HTERT RPE-1 (cell line): ENCODE results near the gene WDR20.
"Not testable (repeated sequence)": the region's sequence is repeated elsewhere in the genome, so short reads cannot be mapped to it uniquely, and the experiment has no call there.

Experiments
- in situ Hi-C: fragments of 300-500 bp; cut with MboI; formaldehyde crosslinking; loops from 4 replicates; pipeline ENCODE4 v1.14.3; 2020; ENCODE audit warnings: low sequenced_read_pairs

WDR20 gene

DNA sequence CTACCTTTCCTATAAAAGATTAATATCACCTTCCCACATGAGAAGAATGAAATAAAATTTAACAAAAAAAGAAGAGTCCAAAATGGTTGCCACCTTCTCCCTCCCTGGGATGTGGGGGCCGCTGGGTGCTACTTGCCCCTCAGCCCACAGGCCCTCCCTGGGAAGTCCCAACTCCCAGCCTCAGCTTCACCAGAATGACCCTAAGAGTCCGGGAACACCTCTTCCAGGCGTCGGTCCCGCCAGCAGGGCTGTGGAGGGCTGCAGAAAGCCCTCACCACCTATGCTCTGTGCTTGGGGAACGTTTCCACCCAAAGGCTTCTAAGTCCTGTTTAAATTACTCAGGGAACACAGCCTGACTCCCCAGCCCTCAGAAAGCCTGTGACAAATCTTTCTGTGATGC lies 93.4 kb downstream of the WDR20 start:
- in situ Hi-C loops = no loop called here

DNA sequence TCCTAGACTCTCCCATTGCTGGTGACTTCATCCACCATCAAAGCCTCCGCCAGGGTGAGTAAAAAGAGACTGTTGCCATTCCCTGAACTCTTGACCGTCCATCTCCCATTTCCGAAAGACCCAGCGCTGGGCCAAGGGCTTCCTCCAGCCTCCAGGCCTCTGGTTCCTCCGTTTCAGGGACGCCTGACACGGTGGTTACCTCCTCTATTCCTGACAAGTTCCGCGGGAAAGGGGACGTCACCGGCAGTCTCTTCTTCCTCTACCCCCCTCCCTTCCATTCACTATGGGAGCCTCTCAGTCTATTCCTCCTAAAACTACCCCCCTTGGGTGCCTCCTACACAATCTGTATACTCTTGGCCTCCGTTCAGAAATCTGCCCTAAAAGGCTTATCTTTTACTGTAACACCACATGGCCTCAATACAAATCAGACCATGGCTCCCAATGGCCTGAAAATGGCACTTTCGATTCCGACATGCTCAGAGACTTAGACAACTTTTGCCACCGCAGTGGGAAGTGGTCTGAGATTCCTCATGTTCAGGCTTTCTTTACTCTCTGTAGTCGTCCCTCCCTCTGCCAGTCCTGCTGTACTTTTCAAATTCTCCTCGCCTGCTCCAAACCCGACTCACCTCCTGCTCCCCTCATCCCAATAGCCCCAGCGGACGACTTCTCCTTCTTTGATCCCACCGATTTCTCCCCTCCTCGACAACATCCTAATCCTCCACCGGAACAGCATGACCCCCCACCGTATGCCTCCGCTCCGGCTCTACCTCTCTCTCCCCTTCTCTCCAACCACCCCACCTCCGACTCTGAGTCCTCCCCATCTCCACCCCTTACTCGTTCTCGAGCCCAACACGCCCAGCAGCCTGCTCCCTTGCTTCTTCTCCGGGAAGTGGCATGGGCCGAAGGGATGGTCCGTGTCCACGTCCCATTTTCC lies 94.9 kb downstream of the WDR20 start:
- in situ Hi-C loops = no loop called here

DNA sequence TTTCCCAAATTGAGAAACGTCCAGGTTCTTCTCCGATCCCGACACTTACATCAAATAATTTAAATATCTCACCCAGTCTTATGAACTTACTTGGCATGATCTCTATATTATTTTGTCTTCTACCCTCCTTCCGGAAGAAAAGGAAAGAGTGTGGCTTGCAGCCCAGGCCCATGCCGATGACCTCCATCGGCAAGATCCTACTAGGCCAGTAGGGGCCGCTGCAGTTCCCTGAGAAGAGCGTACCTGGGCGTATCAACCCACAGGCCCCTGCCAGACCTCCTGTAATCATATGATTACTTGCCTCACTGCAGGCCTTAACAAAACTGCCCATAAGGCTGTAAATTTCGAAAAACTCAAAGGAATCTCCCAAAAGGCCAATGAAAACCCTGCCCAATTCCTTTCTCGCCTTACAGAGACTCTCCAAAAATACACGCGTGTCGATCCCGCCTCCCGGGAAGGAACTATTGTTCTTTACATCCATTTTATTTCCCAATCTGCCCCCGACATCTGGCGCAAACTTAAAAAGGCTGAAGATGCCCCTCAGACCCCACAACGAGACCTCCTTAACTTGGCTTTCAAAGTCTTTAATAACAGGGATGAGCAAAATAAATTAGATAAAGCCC lies 95.7 kb downstream of the WDR20 start:
- in situ Hi-C loops = no loop called here

DNA sequence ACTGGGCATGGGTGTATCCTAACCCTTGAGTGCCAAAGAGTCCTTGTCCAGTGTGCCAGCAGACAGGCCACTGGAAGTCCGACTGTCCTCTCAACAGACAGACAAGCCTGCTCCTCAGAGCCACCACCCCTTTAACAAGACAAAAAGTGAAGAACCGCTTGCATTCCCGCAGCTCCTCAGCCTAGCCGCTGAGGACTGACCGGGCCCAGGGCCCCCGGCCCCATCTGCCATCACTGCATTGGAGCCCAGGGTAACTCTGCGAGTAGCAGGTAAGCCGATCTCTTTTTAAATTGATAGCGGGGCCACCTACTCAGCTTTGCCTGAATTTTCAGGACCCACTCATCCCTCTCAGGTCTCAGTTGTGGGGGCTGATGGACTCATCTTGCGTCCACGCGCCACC lies 96.3 kb downstream of the WDR20 start:
- in situ Hi-C loops = no loop called here

DNA sequence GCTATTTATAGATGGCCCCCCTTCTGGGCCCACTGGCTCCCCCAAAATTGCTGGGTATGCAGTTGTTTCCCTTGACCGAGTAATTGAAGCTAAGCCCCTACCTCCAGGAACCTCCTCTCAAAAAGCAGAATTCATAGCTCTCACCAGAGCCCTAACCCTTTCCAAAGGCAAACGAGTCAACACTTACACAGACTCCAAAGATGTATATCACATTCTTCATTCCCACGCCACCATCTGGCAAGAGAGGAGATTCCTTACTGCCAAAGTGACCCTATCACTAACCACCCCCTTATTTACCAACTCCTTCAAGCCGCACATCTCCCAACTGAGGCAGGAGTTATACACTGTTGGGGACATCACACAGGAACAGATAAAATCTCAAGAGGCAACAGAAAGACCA lies 98.4 kb downstream of the WDR20 start:
- in situ Hi-C loops = no loop called here

DNA sequence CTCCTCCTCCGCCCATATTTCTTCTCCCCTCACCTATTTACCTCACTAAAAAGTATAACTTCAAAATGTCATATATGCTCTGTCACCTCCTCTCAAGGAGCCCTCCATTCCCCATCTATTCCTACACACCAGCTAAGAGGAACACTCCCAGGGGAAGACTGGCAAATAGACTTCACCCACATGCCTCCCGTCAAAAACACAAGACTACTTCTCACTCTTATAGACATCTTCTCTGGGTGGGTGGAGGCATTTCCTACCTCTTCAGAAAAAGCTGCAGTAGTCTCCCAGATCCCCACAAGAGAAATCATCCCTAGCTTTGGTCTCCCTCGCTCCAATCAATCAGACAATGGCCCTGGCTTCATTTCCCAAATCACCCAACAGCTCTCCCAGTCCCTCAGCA lies 99.1 kb downstream of the WDR20 start:
- in situ Hi-C loops = no loop called here

DNA sequence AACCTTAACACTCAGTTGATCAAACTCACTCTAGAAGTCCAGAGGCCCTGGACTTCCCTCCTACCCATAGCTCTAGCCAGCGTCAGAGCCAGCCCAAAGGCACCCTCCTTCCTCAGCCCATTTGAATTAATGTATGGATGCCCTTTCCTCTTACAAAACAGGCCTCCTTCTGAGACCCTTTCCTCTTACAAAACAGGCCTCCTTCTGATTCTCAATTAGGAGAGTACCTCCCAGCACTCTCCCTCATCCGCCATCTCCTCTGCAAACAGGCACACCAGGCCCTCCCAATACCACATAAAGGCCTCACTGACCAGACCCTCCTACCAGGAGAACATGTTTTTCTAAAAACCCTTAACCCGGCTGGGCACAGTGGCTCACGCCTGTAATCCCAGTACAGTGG lies 99.5 kb downstream of the WDR20 start:
- in situ Hi-C loops = no loop called here

DNA sequence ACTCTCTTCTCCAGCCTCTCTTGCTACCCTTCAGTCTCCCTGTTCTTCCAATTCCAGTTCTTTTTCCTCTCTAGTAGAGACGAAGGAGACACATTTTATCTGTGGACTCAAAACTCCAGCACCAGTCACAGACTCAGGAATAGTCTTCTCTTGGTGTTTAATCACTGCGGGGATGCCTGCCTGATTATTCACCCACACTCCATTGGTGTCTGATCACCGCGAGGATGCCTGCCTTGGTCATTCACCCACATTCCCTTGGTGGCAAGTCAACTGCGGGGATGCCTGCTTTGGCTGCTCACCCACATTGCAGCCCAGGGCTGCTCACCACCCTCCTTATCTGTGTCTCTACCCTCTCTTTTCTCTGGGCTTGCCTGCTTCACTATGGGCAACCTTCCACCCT lies 100.8 kb downstream of the WDR20 start:
- in situ Hi-C loops = not testable (repeated sequence)

DNA sequence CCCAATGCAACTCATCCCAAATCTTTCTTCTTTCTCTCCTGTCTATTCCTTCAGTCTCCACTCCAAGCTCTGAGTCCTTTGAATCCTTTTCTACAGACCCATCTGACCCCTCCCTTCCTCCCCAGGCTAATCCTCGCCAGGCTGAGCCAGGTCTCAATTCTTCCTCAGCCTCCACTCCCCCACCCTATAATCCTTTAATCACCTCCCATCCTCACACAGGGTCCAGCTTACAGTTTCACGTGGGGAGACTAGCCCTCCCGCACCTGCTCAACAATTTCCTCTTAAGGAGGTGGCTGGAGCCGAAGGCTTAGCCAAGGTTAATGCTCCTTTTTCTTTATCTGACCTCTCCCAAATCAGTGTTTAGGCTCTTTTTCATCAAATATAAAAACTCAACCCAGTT lies 101.5 kb downstream of the WDR20 start:
- in situ Hi-C loops = no loop called here

DNA sequence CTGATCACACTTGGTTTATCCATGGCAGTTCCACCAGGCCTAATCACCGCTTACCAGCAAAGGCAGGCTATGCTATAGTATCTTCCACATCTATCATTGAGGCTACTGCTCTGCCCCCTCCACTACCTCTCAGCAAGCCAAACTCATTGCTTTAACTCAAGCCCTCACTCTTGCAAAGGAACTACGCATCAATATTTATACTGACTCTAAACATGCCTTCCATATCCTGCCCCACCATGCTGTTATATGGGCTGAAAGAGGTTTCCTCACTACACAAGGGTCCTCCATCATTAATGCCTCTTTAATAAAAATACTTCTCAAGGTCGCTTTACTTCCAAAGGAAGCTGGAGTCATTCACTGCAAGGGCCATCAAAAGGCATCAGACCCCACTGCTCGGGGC lies 104.1 kb downstream of the WDR20 start:
- in situ Hi-C loops = not testable (repeated sequence)

DNA sequence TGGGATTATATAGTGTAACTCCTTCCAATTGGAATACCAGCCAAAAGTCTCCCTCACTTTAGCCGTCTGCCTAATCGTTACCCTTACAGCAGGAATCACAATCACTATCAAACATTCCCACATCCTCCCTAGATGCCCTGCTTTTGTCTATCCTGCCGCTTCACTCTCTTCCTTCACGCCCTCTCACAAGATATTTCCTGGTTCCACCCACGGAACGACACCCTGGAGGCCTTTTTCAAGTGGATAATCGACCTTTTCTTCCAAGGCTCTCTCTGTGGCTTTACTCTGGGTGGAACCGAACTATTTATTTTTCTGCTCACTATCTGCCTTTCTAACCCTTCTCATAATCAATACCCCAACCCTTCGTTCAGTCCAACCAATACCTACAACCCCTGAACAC lies 106.4 kb downstream of the WDR20 start:
- in situ Hi-C loops = no loop called here

DNA sequence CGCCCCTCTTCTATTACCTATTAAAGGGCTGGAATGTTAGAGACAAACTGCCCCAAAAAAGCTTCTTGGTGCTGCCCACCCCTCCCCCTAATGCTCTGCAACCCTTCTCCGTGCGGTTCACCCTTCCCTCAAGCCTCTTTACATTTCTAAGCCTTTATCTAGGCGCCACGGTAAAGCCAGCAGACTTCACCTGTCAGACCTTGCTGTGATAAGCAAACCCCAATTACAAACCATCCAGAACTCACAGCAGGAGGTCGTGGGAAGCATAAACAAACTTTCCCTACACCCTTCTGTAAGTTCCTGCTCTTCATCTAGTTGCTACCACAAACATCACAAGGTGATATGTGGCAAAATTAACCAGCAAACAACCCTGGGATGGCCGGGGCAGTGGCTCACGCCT lies 108.4 kb downstream of the WDR20 start:
- in situ Hi-C loops = no loop called here

DNA sequence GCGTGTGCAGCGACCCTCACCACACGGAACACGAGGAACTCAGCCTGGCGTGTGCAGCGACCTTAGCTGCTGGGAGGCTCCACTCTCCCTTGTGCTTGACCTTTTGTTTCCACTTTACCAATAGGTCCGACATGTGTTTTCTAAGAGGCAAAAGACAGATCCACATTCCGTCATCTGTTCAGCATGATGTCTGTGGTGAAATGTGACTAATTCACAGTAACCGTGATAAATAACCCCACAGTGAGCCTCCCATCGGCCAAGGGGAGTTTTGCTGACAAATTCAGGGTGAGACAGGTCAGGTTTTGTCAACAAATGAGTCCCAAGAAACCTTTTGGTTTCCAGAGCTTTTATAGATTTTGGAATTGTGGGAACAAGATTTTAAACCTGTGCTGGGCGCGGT lies 109.3 kb downstream of the WDR20 start:
- in situ Hi-C loops = no loop called here

DNA sequence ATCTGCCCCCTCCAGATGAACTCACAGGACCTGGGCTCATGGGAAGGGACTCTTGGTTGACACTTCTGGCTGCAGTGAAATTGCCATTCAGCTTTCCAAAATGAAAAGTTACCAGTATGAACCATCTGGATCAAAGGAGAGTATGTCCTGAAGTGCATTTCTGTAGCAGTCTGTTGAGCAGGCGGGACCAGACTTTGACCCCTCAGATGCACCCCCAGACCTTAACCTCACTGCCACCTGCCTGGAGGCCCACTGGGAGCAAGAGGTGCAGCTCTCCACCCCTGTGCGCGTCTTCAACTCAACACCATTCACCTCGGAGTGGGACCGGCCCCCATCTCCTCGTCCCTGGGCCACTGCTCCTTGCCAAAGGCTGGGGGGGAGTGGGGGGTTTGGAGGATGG lies 110.3 kb downstream of the WDR20 start:
- in situ Hi-C loops = no loop called here

DNA sequence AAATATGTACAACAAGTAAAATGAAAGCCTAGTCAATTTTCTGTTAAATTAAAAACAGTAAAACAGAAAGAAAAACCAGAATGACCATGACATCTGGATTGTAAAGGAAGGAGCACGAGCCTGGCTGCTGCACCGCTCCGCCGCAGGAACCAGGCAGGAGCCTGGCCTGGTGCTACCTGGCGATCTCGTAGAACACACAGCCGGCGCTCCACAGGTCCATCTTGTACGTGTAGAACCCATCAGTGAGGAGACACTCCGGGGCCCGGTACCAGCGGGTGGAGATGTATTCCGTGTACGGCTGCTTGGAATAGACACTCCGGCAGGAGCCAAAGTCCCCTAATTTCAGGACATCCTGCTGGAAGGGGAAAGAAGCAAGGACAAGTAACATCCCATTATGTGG lies 110.9 kb downstream of the WDR20 start:
- in situ Hi-C loops = no loop called here

DNA sequence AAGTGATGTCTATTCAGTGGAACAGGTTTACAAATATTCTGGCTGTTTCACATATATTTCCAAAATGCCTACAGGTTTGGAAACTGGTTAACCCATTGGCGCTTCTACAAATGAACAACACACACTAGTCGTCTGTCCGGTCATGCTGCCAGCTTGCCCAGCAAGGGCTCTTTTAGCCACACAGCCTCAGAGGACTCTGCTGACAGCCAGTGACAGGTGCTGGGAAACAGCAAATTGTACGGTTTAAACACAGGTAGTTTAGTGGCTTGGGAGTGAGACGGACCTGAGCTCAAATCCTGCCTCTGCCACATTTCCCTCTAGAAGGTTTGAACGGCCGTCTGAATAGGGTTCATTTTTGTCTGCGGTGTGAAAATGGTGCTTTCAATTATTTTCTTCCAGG lies 111.5 kb downstream of the WDR20 start:
- in situ Hi-C loops = no loop called here

DNA sequence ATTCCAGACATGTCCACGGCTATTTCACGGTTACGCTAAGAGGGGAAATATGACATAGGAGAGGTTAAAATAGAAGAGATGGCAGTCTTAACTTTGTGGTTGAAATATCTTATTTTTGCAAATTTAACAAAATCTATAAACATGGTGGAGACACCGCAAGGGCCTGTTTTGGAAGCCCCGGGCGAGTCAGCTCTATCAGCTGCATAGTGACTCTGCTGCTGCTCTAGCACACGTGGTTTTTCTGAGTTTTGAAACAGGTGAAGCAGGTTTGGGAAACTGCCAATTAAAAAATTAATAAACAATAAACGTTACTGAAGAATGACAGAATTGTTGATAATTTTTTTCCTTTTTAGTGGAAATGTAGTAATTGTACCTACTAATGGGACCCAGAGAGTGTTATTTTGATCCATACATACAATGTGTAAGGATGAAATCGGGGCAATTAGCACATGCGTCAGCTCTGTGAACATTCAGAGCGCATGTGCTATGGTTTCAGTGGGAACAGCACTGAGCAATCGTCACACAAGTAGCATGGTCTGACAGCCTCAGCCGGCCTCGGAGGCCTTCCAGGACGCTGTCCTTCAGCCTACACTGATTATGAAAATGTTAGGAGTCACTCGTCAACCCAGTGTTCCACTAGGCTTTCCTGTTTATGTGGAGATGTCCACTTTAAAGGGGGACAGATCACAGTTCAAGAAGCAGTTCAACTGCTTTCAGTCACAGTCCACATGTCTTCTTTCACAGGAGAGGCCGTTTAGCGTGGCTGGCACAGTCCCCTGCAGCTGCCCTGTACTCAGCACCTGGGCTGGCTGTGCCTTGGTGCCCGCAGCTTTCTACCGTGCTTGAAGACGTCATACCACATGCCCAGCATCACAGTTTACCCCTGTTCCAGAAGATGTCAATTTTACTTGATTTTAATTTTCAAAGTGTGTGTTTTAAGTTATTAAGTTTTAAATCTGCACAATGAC lies 113.4 kb downstream of the WDR20 start:
- in situ Hi-C loops = no loop called here

DNA sequence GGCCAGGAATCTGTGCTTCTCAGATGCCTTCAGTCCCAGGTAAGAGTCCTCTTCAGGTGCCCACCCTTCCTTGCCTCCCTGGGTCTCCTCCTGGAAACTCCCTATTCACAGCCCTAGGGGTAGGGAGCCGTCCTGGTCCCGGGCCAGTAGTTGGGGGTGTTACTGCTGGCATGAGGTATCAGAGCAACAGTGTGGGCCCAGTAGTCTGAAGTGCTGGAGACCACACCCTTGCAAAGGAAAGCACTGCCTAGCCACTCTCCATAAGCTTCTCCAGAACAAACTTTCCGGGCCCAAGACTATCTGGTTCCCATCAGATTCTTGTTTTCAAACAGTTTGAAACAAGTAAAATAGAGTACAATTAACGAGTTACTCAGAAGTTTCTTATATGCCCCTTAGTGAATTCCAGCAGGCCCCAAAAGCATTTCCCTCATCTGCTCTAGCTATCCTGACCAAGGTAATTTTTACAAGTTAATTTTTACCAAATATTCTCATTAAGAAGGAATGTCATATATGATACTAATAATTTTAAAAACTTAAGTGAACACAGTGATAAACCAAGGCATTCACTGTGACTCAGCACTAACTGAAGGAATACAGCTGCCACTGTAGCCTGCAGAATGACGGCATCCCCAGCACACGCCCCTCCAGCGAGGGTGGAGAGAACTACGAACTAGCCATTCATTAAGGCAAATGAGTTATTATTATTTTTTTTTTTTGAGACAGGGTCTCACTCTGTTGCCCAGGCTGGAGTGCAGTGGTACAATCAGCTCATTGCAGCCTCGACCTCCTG lies 115.9 kb downstream of the WDR20 start:
- in situ Hi-C loops = no loop called here

DNA sequence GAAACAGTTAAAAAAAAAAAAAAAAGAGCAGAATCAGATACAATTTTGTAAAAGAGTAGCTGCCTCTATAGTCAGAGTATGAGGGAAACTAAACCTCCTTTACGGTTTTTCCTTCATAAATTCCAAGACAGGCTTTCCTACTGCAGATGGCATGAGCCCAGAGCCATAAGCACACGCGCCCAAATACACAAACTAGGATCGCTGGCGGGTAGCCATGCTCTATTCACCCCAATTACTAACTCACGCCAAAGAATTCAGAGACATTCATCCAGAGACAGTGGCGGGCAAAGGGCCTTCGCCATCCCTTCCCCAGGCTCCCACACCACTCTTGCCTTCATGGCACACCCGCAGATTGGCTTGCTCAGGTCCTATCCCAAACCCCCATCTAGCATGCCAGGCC lies 117.0 kb downstream of the WDR20 start:
- in situ Hi-C loops = no loop called here

DNA sequence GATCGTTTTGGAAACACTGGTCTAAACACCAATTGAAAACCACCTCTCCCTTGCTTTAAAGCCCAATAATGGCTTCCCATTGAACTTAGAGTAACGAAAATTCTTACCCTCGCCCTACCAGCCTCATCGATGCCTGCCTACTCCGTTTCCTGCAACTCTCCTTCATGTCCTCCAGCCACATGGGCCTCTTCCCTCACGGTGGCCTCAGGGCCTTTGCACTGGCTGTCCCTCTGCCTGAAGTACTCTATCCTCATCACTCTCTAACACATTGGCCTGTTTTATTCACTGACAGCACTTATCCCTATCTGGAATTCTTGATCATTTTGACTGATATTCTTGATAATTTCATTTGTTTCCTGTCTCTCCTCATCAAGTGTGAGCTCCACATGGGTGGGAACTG lies 118.4 kb downstream of the WDR20 start:
- in situ Hi-C loops = no loop called here
